AG04450 (cell line): Measurements from ENCODE around the gene FBXL7. TPM values are rescaled to one million over a fixed set of nuclear protein-coding genes. Genes with fewer than 3 reads are reported as not detected.

Experiments
- CTCF ChIA-PET: fragments of 300-600, 350-600 bp; formaldehyde crosslinking; extraction: SDS; loops from one replicate; lab custom pipeline; 2022; ENCODE audit warnings: antibody characterized with exemption, inconsistent platforms; lab: Charles Lee
- POLR2A ChIA-PET: fragments of 350-600 bp; formaldehyde crosslinking; extraction: SDS; loops from one replicate; lab custom pipeline; 2021; ENCODE audit warnings: antibody characterized with exemption, inconsistent platforms; lab: Yijun Ruan, JAX
- DNase-seq: peaks from one replicate; pipeline ENCODE4 v3.0.0-alpha.2; 2011; ENCODE audit warnings: low read depth, low spot score
- H3K27ac ChIP-seq: one replicate; pipeline ENCODE4 v1.5.1; 2012; ENCODE audit warnings: low read depth, low read length, control low read depth
- H3K27me3 ChIP-seq: one replicate; pipeline ENCODE4 v1.6.0; 2012; ENCODE audit warnings: low read length; ENCODE audit not compliant: control insufficient read depth, insufficient read depth
- H3K4me3 ChIP-seq: 2 replicates; pipeline ENCODE4 v1.5.1; 2011; ENCODE audit warnings: mild to moderate bottlenecking, low read depth, low read length, control low read depth
- H3K9me3 ChIP-seq: 2 replicates; pipeline ENCODE4 v1.5.1; 2012; ENCODE audit warnings: low read length; ENCODE audit not compliant: control insufficient read depth, insufficient read depth
- polyA plus RNA-seq: library from polyadenylated mRNA; depleted of rRNA; stranded (reverse); fragments of >200 nt; gene quantifications from 2 replicates; pipeline ENCODE4 v1.2.3, GENCODE V29; 2011
- TF ChIP-seq, protein P1 (sequence below): IDR thresholded peaks from 2 replicates; pipeline ENCODE4 v1.5.1; 2011; ENCODE audit warnings: low read depth, low read length, control low read depth, inconsistent platforms

Gene FBXL7
- polyA plus RNA-seq, 1 experiment, result 10.4 TPM

DNA sequence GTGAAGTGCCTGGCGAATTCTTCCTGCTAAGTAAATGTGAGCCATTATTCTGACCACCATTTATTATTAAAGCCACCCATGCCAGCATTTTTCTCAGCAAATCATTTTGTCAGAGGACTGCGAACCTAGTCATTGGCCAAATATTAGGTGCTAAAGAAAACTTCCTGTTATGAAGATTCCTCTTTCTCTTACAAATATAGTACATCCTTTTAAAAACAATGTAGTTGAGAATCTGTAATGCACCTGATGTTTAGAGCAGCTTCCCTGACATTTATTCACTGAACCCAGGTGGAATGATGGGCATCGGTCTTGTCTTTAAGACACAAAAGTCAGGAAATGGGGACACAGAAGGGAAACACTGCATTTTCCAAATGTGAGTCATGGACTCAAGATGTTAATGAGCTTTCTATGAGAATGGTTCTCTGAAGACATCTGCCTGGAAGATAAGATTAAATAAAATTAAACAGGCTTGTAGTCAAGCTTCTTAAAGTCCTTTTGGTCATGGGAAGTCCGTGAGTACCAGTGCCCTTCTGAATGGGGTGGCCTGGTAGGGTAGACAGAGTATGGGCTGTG lies 290.6 kb downstream of the FBXL7 start:
- no peak for DNase-seq
- no peaks in the 10 kb centered on the region for H3K9me3 ChIP-seq
- no peaks in the 10 kb centered on the region for H3K27me3 ChIP-seq
- no peak overlapping the region for H3K4me3 ChIP-seq
- CTCF ChIA-PET, result interaction anchor here (1.0 to 1.3 kb wide), 2 partner anchors 34 to 205 kb away, joined by 4 to 8 read pairs; no protein-coding TSS in a partner anchor
- no peak overlapping the region for H3K27ac ChIP-seq
- POLR2A ChIA-PET, result interaction anchor here (0.6 kb wide), 1 partner anchor 288 kb away, joined by 4 read pairs; no protein-coding TSS in a partner anchor
- TF ChIP-seq, protein P1, sequence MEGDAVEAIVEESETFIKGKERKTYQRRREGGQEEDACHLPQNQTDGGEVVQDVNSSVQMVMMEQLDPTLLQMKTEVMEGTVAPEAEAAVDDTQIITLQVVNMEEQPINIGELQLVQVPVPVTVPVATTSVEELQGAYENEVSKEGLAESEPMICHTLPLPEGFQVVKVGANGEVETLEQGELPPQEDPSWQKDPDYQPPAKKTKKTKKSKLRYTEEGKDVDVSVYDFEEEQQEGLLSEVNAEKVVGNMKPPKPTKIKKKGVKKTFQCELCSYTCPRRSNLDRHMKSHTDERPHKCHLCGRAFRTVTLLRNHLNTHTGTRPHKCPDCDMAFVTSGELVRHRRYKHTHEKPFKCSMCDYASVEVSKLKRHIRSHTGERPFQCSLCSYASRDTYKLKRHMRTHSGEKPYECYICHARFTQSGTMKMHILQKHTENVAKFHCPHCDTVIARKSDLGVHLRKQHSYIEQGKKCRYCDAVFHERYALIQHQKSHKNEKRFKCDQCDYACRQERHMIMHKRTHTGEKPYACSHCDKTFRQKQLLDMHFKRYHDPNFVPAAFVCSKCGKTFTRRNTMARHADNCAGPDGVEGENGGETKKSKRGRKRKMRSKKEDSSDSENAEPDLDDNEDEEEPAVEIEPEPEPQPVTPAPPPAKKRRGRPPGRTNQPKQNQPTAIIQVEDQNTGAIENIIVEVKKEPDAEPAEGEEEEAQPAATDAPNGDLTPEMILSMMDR, result no peak

DNA sequence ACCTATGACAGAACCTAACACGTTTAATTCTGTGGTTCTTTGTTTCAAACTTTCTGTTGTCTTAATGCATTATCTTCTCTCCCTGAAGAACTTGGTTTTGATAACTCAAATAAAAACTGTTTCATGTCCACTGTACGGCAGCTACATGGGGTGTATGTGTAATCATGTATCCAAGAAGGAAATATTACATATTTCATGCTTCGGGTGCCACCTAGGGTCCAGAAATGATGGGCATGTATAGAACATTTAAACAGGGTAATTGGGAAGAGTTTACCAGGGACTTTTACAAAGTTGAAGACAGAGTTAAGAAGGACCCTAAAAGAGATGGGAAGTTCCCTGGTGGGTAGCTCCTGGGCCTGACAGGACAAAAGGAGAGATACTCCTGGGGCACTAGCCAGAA lies 291.3 kb downstream of the FBXL7 start:
- TF ChIP-seq, protein P1, result peak; percentile 24; the same call in 1 of the 2 replicates
- Histone ChIP-seq H3K27me3 (no peaks in the 10 kb centered on the region), H3K9me3 (no peaks in the 10 kb centered on the region), H3K27ac (no peak overlapping the region), H3K4me3 (no peak overlapping the region)
- DNase-seq, result no peak
- ChIA-PET POLR2A (no interaction called here), CTCF (interaction anchor here (1.3 to 1.7 kb wide), 3 partner anchors 33 to 685 kb away, joined by 3 to 8 read pairs (median 4); no protein-coding TSS in a partner anchor)

DNA sequence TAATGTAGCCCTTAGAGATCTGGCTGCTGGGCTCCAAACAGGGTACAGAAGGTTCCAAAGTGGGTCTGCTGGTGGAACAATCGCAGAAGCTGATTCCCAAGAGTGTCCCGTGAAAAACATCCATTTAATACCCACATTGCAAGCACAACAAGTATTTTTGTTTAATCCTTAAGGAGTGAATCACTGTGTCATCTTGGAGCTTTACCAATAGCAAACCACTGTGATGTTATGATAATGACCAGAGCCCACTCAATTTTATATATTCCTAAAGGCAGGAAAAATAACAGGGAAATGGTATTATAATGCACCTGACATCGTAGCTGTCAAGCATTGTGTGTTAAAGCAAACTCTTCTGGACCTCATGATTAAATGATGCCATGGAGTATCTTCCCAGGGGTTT lies 291.9 kb downstream of the FBXL7 start:
- no peak overlapping the region for H3K27ac ChIP-seq
- H3K4me3 ChIP-seq, result no peak overlapping the region
- TF ChIP-seq, protein P1, result no peak
- DNase-seq, result peak; percentile 4
- POLR2A ChIA-PET, result no interaction called here
- CTCF ChIA-PET, result interaction anchor here (1.3 to 1.7 kb wide), 2 partner anchors 283 to 686 kb away, joined by 3 to 4 read pairs; no protein-coding TSS in a partner anchor
- H3K9me3 ChIP-seq, result no peaks in the 10 kb centered on the region
- H3K27me3 ChIP-seq, result no peaks in the 10 kb centered on the region

DNA sequence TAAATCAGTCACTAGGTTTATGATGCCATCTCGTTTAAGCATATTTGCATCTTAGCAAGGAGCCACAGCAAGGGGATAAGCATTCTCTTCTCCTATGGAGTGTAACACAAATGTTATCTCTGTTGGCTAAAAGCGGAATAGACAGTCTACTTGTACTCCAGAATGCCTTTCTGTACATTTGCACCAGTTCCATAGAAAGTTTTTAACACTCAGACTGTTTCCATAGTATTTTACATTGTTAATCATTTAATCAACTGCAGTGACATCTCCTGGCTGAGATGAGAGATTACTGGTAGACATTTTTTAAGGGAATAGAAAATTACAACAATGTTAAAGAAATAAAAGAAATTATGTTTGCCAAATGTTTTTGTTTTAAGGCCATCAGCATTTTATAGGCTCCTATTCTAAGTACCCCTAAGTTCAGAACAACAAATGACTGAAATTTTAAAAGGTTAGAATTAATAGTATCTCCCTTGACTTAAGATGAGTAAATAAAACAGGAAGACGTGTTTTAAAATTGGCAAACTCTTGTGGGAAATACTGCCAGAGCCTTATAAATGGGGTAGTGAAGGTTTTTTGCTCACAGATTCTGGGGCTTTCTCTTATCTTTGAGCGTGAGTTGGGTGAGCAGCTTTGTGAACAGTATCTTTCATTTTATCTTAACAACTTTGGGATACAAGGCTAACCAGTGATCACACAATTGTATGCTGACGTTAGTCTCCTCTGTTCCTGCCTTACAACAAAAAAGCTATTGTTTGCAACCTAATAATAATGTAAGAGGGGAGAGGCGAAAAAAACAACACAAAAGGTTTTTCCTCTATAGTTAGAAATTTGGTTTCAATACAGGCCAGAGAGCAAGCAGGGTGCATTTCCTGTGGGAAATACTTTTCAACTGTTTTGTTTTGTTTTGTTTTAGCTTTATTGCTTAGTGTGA lies 294.3 kb downstream of the FBXL7 start:
- TF ChIP-seq, protein P1, result peak; percentile 12; the same call in 1 of the 2 replicates
- Histone ChIP-seq H3K4me3 (no peak overlapping the region), H3K27ac (no peak overlapping the region), H3K9me3 (no peaks in the 10 kb centered on the region), H3K27me3 (no peaks in the 10 kb centered on the region)
- POLR2A ChIA-PET, result no interaction called here
- CTCF ChIA-PET, result interaction anchor here (1.1 to 2.1 kb wide), 3 partner anchors 17 to 299 kb away, joined by 4 to 6 read pairs (median 5); no protein-coding TSS in a partner anchor
- no peak for DNase-seq
